Activated T-helper 1 cell treated with anti-CD3 and anti-CD28 coated beads, Interleukin-2, amount 50 U/mL, for 16 hours (primary cell): Measurements from ENCODE around the gene WNT11.

Source experiments
- DNase-seq, 2 donors: peaks; one replicate each; pipeline ENCODE4 v3.0.0-alpha.2; 2020; ENCODE audit warnings: low read depth in 1 of 2, low spot score in 1 of 2

The WNT11 gene

GRCh38 chr11:76157891-76158290 lies 48.4 kb downstream of the WNT11 start:
- DNase-seq, result no peak

GRCh38 chr11:76156971-76157427 lies 49.3 kb downstream of the WNT11 start:
- DNase-seq, result no peak

GRCh38 chr11:76155500-76156227 lies 50.6 kb downstream of the WNT11 start:
- no peak for DNase-seq

- DNase-seq, result no peak
Measured at GRCh38 chr11:76153571-76153923, 52.8 kb downstream of the WNT11 start.

GRCh38 chr11:76152741-76153570 lies 53.3 kb downstream of the WNT11 start:
- no peak for DNase-seq

- peak; percentile 63 to 66 for DNase-seq
Measured at GRCh38 chr11:76152086-76152681, 54.1 kb downstream of the WNT11 start.

- DNase-seq, result no peak
Measured at GRCh38 chr11:76151556-76152085, 54.7 kb downstream of the WNT11 start.

GRCh38 chr11:76150141-76150540 lies 56.2 kb downstream of the WNT11 start:
- DNase-seq, result no peak

- DNase-seq, result no peak
Measured at GRCh38 chr11:76149713-76150112, 56.6 kb downstream of the WNT11 start.

GRCh38 chr11:76148941-76149613 lies 57.2 kb downstream of the WNT11 start:
- DNase-seq, result no peak

- DNase-seq, result no peak
Measured at GRCh38 chr11:76148231-76148630, 58.1 kb downstream of the WNT11 start.

GRCh38 chr11:76147106-76147740 lies 59.1 kb downstream of the WNT11 start:
- no peak for DNase-seq

- DNase-seq, result no peak
Measured at GRCh38 chr11:76143274-76143673, 63.0 kb downstream of the WNT11 start.

- no peak for DNase-seq
Measured at GRCh38 chr11:76141901-76142588, 64.3 kb downstream of the WNT11 start.

- no peak for DNase-seq
Measured at GRCh38 chr11:76140912-76141574, 65.3 kb downstream of the WNT11 start.

- DNase-seq, result no peak
Measured at GRCh38 chr11:76139314-76139713, 67.0 kb downstream of the WNT11 start.
